HG03159 (cell line): ENCODE measurements around the gene VASN.

ENCODE experiments used
- ATAC-seq: cut with Tn5 transposase; IDR thresholded peaks from one replicate; pipeline ENCODE4 v1.9.1; 2021; ENCODE audit warnings: mild to moderate bottlenecking, moderate library complexity; ENCODE audit not compliant: unreplicated experiment

Gene VASN

DNA sequence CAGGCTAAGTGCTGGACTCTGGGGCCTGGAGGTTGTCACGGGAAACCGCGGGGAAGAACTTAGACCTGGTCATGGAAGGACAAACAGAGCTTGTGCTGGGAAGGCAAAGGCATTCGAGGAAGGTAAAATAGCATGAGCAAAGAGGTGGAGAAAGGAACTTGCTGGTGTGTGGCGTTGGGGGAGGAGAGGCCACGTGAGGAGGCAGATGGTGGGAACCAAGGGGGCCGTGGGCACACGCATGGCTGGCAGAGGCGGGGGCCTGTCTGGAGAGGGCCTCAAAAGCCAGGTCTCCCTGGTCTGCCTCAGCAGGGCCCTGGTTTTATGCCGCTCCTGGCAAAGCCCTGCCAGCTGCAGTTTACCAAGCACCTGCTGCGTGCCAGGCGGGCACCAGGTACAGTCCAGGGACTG lies 29.4 kb downstream of the VASN start:
- ATAC-seq = no peak

DNA sequence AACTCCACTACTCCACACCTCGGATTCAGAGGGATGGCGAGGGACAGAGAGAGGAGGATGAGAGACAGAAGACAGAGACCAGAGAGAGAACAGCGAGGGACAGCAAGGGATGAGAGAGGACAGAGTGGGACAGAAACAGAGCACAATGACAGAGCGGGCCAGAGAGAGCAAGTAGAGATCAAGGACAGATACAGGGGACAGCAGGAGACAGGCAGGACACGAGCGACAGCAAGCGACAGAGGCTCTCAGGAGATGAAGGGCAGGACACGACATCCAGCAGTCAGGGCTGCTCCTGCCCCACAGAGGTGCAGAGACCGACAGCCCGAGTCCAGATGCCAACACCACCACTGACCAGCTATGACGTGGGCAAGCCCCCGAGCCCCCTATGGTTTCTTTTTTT lies 29.9 kb downstream of the VASN start:
- ATAC-seq = no peak

DNA sequence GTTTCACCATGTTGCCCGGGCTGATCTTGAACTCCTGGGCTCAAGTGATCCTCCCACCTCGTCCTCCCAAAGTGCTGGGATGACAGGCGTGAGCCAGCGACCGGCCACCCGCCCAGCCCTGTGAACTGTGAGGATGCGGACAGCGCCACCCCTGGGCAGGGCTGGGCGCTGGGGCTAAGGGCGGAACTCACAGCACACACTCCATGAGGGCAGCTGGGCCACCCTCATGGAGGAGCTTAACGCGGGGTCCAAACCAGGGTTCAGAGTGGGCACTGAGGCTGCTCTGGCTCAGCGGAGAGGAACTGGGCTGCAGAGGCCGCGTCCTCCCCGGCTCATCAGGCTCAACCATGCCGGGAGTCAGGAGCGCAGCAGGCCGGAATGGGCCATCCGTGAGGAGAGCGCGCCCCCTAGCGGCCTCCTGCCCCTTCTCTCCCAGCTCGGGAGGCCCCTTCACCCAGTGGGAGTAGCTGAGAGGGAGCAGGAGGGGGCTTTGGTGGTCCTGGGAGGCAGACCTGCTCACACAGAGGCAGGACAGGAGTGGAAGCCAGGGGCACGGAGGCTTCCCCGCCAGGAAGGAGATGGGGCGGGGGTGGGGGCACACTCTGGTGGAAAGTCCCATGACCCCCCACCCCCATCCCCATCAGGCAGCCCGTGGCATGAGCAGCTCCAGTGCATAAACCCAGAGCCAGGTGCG lies 30.9 kb downstream of the VASN start:
- ATAC-seq = no peak

DNA sequence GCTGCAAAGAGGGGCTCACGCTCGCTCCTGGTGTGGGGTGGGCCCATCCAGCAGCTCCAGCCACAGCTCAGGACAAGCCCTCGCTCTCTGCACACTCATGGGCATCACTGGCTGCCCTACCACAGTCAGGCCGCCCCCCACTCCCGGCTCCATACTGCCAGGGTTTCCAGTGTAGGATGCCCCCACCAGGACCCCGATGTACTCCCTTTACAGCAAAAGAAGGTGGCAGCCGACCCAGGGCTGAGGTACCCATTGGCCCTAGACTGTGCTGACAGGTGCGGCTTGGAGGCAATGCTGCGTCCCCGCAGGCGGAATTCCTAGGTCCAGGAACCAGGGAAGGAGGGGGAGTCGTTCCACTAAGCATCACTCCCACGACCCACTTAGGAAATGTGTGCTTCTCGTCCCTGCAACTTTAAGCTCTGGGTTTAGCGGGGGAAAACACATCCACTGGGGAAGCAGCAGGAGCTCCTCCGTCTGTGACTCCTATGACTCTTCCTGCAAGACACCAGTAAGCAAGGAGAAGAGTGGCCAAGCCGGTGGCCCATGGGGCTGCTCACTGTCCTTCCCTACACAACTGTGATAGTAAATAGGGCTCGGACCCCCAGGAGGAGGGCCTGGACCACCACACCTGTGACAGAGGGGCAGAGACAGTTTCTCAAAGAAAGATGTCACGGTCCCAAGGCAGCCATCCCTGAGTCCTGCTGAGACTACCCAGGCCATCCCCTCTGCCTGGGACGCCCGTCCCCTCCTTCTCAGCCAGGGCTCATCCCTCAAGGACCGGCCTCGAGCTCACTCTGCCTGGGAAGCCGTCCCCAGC lies 31.7 kb downstream of the VASN start:
- ATAC-seq = no peak

DNA sequence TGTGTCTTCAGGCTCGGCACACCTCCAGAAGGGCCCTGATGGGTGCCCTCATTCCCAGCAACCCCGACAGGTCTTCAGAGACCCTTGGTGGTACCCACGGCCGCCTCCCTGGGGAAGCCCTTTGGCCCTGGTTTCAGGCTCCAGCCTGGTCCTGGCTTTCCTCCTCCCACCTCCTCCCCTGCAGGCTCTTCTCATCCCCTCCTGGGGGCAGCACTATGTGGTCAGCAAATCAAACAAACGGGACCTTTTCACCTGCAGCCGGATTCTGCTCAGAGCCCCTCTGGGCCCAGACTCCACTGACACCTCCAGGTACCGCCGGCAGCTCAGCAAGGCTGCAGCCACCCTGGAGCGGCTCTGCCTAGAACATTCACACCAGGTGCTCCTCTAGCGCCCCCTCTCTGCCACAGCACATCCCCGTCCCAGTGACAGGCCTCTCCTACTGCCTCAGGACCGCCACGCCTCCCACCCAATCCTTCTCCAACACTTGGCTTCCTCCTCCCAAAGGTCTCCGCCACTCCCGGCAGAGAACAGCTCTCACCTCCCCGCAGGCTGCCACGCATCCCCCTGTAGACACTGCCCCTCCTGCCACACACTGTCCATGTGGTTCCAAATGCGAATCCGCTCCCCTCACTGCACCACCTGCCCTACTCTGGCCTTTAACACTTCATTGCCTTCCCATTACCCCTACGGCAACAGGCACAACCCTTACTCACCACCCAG lies 32.8 kb downstream of the VASN start:
- ATAC-seq = no peak

DNA sequence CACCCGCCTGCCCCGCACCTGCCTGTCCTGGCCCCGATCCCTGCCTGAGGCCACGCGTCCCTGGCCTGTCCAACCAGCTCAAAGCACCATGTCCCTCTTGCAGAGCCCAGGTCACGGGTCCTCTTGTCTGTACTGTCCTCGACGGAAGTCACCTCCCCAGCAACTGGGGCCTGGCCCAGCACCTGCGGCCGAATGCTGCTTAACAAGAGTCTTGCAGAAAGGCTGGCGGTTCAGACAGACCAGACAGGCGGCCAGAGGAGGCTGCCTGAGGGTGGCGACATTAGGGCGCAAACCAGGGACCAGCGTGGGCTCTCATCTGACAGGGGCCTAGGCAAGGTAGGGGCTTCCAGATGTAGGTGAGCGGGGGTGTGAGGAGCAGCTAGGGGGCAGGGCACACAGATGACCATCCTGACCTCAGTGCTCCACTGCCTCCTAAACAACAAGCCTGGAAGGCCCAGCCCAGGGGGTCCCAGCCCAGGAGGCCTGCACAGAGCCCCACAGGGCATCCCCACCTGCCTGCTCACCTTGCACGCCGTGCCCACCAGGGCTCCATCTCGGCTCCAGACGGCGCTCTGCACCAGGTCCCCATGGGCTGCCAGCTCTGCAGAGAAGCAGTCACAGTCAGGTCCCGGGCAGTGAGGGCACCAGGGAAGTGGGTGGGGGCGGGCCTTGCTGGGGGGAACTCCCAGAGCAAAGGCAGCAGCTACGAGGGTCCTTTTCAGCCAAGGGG lies 33.5 kb downstream of the VASN start:
- ATAC-seq = no peak

DNA sequence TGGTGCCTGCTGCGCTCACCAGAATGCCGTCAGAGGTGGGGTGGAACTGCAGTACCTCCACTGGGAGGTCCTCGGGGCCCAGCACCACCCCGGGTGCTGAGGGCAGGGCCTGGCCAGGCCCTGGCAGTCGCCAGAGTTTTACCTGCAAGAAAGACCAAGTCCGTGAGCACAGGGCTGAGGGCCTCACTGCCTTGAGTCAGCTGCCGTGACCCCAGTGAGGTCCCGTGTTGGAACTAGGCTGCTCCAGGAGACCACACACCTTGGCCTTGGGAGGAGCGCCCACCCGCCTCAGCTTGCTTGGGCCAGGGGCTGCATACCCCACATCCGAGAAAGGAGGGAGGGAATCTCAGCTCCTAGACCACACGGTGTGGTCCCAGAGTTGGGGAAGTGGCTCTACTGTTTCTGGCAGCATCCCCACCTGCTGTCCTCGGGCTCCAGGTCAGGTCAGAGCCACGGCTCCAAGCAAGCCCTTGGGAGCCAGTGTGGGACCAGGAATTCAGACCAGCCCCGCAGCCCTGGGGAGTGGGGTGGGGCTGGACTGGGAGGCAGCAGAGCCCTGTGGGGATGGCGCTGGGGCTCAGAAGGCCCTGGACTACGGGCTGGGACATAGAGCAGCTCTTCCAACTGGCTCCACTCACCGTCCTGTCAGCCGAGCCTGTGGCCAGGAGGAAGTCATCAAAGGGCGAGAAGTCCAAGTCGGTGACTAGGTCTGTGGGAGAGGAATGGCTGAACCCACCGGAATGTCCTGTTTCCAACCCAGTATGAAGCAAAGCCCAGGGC lies 36.1 kb downstream of the VASN start:
- ATAC-seq = no peak

DNA sequence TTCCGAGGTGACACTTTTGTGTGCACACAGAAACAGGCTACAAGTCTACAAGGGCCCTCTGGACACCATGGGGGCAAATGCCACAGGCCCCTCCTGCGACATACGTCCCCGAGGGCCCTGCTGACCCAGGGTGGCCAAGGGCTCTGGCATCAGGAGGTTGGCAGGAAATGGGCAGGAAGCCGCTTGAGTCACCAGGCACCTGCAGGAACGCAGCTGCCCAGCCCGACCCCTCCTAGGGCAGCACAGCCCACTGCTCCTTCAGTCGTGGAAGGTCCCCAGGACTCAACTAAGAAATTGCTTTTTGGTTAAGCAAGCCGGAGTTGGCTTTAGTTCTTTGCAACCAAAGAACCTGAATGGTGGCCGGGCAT lies 36.7 kb downstream of the VASN start:
- ATAC-seq = no peak

DNA sequence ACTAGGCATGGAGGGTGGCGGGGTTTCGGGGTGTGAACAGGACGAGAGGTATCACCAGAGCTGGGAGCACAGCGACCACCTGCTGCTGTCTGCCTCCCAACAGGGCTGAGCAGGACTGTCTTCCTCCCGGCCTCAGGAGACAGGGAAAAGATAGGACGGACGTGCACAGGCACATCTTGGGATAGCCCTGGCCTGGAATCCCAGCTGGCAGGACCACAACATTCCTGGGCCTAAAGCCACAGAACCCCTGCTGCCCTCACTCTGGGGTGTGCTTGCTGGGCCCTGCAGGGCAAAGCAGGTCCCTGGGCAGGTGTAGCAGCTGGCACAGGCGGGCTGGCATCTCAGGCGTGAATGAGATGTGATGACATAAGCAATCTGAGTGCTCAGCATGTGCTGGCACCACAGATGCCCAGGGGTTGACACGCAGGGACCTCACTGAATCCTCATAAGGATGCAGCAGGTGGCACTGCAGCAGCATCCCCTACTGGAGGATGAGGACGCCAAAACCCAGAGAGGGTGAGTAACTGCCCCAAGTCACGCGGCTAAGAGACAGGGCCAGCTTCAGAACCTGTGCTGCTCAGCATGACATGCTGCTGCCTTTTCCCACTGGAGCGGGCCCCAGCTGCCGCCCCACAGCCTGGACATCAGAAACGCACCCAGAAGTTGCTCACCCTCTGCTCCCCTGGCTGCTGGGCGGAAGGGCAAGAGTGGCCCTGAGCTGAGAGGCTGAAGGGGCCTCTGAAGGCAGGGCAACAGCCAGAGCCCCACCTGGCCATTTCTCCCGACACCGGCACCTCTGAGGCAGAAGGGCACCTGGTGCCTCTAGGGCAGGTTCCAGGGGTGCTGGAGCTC lies 37.7 kb downstream of the VASN start:
- ATAC-seq = no peak

DNA sequence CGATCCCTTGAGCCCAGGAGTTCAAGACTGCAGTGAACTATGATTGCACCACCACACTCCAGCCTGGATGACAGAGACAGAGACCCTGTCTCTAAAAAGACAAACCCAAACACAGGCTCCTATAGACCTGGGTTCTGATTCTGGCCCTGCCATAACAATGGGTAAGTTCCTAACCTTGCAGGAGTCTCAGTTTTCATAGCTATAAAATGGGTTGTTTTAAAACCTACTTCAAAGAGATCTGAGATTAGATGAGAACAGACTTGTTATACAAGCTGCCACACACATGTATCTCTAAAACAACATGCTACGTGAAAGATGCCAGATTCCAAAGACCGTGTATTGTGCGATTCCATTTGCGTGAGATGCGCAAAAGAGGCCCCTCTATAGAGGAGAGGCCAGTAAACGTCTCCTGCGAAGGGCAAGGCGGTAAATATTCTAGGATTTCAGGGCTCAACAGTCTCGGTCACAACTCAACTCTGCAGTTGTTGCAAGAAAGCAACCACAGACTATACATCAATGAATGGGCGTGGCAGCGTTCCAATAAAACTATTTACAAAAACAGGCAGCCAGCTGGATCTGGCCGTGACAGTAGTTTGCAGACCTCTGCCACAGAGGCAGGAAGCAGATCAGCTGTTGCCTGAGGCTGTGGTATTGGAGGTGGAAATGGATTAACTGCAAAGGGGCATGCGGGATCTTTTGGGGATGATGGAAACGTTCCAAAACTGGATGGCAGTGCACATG lies 38.9 kb downstream of the VASN start:
- no peak for ATAC-seq

DNA sequence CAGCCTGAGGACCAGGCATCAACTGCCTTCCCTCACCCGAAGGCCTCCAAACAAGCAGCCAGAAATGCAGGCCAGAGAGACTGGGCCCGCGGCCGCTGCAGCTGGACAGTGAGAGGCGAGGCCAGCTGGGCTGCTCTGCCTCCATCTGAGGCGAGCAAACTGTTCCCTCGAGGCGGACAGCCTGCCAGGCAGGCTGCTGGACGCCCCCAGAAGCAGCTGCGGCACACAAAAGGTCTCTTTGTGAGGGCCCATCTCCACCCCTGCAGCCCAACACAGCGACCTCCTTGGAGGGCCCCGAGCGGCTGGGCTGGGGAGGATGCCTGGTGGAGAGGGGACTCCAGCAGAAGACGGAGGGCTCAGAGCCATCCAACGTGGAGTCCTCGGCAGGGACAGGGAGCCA lies 40.0 kb downstream of the VASN start:
- no peak for ATAC-seq

DNA sequence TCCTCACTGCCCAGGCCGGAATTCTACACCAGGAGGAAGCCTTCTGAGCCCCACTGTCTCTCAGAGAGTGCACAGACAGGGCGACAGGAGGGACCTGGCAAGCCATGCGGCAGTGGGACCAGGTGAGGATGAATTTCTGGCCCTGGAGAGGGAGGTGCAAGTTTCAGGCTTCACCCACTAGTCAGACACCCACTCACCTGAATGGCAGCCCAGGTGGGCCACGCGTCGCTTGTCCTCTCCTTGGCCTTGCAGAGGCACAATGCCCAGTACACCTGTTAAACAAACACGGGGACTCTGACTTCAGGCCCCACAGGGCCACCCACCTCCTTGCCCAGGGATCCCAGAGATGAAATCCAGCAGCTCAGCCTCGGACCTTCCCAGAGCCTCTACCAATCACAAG lies 40.5 kb downstream of the VASN start:
- ATAC-seq = no peak

DNA sequence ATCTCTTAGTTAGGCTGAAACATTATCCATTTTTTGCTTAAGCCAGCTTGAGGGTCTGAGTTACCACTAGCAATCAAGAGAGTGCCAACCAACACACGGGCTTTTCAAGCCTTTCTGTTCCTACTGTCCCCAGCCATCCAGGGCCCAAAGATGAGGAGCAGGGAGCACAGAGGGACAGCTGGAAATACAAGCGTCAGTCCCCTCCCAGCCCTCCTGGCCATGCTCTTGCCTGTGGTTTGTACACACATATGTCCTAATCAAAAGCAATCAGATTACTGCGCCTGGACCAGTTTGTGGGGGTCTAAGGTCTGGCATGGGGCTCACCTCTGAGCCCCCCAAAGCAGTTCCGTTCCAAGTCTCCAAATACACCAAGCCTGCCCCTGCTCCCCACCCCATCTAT lies 41.2 kb downstream of the VASN start:
- no peak for ATAC-seq

DNA sequence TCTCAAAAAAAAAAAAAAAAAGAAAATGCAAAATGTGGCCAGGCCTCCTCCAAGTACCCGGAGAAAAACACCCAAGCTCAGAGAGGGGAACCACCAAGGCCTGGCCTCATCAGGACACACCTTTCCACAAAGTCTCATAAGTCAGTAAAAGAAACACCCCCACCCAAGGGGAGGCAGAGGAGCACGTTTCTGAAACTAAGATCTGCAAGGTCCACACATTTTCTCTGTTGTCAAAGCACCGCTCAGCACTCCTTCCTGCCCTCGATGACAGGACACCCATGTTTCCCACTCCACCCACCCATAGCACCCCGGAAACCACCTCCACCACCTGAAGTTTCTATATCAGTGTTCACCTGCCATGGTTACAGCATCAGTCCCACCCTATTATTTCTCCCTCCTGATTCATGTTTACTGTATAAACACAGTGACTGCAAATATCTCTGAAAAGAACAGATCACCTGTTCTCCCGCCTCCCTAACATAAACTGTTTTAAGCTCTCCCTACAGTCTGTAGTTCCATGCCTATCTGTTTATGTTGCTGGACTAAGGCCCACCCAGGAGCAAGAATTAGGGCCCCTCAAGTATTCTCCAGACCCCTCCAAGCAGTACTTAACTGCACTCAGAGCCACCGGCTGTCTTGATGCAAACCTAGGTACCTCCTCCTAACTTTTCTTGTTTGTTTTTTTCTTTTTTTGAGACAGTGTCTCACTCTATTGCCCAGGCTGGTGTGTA lies 42.7 kb downstream of the VASN start:
- peak; percentile 65 for ATAC-seq

DNA sequence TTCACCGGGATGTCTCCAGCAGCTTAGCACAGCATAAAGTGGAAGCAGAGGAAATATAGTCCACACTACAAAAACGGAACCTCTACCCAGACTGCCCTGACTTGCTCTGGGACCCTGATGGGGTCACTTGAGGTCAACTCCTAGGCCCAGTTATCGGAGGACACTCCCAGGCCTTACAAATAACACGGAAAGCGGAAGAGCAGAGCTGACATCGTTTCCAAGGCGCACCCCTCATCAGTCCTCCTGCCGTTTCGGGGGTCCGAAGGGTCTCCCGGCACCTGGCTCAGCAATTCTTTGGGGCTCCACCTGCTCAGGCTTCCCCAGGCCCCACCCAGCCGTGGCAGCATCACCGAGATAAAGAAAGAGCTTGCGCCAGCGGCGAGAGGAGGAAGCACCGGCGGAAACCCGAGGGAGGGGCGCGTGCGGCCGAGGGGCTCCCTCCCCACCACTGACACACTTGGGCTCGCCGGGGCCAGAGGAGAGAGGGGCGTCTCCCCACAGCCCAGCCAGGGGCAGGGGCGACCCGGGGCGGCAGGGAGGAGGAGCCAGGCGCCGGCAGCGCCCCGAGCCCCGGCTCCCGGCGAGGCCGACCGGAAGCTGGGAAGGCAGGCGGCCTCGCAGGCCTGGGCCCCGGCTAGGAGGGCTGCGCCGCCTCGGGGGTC lies 44.0 kb downstream of the VASN start:
- no peak for ATAC-seq

DNA sequence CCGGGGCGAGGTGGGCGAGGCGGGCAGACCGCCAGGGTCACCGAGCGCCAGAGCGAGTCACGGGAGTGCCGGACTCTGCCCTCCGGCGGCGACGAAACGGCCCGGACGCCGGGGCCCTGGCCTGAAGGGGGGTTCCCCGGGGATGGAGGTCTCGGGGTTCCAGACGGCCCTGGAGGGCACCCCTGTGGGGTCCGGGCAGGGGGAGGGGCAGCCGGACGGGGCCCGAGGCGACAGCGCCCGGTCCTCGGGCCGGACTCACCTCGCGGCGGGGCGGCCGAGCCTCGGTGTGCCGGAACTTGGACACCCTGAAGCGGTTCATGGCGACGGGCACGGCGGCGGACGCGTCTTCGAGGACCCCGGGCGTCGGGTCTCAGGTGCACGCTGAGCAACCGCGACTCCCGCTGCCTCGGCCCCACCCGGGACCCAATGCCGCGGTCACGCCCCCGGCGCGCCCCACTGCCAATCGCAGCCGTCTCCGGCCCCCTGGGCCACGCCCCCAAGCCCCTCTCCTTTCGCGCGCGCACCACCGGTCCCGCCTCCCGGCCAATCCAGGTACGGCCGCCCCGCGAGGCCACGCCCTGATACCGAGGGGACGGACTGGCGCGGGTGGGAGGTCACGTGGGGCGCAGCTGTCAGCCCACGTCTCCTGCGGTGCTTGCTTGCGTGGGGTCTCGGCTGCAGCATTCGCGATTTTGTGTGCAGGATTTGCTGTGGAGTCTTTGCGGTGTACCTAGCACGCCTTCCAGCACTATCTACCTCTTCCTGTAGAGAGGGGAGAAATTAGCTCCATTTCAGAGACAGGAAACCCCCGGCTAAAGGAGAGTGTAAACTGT lies 44.8 kb downstream of the VASN start, which contains the start of gene CORO7:
Gene CORO7, minus strand, starts transcription at position 397 of the 833 bp plus-strand sequence. Its CDS starts 78 bp downstream, at position 319.
- peak; percentile 54 for ATAC-seq
